ENCODE measurements around the gene NRG4. TPM values are rescaled to one million over a fixed set of nuclear protein-coding genes. Genes with fewer than 3 reads are reported as not detected.

Gene NRG4
- total RNA-seq, 1 experiment from 2014 or later = 1.0 TPM

GRCh38 chr15:75924576-75924975, 87.6 kb downstream of the NRG4 start:
- H4K20me1 ChIP-seq (ENCODE audit: insufficient read depth) = peaks cover 8% of the 10 kb centered on the region; the same call in 1 of the 2 replicates
- RAD21 ChIA-PET (ENCODE audit: low non-redundant PET in 1 of 2, low total read pairs in 2 of 2, uncharacterized antibody in 2 of 2, unreplicated experiment in 2 of 2) = no interaction called here

More at GRCh38 chr15:75924576-75924975, 87.6 kb downstream of the NRG4 start:
- TF ChIP-seq ELF1 (IDR thresholded peaks at IDR 0.05; ENCODE audit: borderline replicate concordance, low read depth) = no peak
- no peak for TF ChIP-seq CBX3 (IDR thresholded peaks at IDR 0.05; ENCODE audit: low read depth)
- TF ChIP-seq SP1 (IDR thresholded peaks at IDR 0.05; ENCODE audit: low read depth) = no peak
- no peak for TF ChIP-seq MAX (IDR thresholded peaks at IDR 0.05)
- no peak for TF ChIP-seq EZH2phosphoT487 (IDR thresholded peaks at IDR 0.05; ENCODE audit: borderline replicate concordance)
- no peak for TF ChIP-seq FOSL1 (IDR thresholded peaks at IDR 0.05; ENCODE audit: low read depth)
- no peak for TF ChIP-seq RAD21 (IDR thresholded peaks at IDR 0.05; ENCODE audit: low read depth)
- no peak for TF ChIP-seq POLR2A (IDR thresholded peaks at IDR 0.05; ENCODE audit: borderline replicate concordance, extremely low read depth, insufficient read depth, insufficient read length)
- TF ChIP-seq EZH2 (IDR thresholded peaks at IDR 0.05) = no peak
- TF ChIP-seq CEBPB (IDR thresholded peaks at IDR 0.05; ENCODE audit: low read depth) = no peak
- no peak for TF ChIP-seq CTCF (IDR thresholded peaks at IDR 0.05 in 2 of 3, conservative IDR thresholded peaks at IDR 0.05 in 1 of 3; ENCODE audit: borderline replicate concordance in 1 of 3, insufficient read depth in 1 of 3, low read depth in 2 of 3, low read length in 2 of 3)
- no peak for TF ChIP-seq EGR1 (IDR thresholded peaks at IDR 0.05; ENCODE audit: low read depth)
- TF ChIP-seq YY1 (IDR thresholded peaks at IDR 0.05; ENCODE audit: extremely low read depth, insufficient replicate concordance, low read depth, low read length) = no peak
- TF ChIP-seq SRF (IDR thresholded peaks at IDR 0.05; ENCODE audit: low read depth) = no peak
- no peak for TF ChIP-seq JUND (IDR thresholded peaks at IDR 0.05)
- no peak for TF ChIP-seq POLR2AphosphoS5 (IDR thresholded peaks at IDR 0.05; ENCODE audit: low read depth, low read length)
- no peak for TF ChIP-seq TCF7L2 (IDR thresholded peaks at IDR 0.05; ENCODE audit: borderline replicate concordance, extremely low read depth, insufficient read depth, insufficient read length)
- TF ChIP-seq REST (IDR thresholded peaks at IDR 0.05; ENCODE audit: low read depth) = no peak
- TF ChIP-seq ZFX (IDR thresholded peaks at IDR 0.05) = no peak
- Histone ChIP-seq H3K27ac (ENCODE audit: low read depth, low read length) (no peak overlapping the region), H3K27me3 (ENCODE audit: insufficient read depth, low read length) (no peaks in the 10 kb centered on the region), H3K4me1 (ENCODE audit: control insufficient read depth in 1 of 2, insufficient read depth in 2 of 2, low read length in 2 of 2) (no peaks in the 10 kb centered on the region), H2AFZ (ENCODE audit: low read depth, low read length, poor library complexity, severe bottlenecking) (no peak overlapping the region), H3K9me3 (ENCODE audit: control insufficient read depth in 1 of 2, insufficient read depth in 1 of 2, low read depth in 1 of 2, low read length in 2 of 2) (no peaks in the 10 kb centered on the region), H3K9me2 (ENCODE audit: insufficient read depth) (no peaks in the 10 kb centered on the region), H3K79me2 (ENCODE audit: insufficient read depth, low read length) (peaks cover 80% of the 10 kb centered on the region), H3K9ac (ENCODE audit: low read length) (no peak overlapping the region), H3K36me3 (ENCODE audit: control insufficient read depth in 1 of 2, insufficient read depth in 2 of 2, low read length in 2 of 2) (peaks cover 2 to 5% of the 10 kb centered on the region in 2 experiments; a peak in 2 of 4 replicates), H3K4me3 (replicated peaks in 1 of 2; ENCODE audit: low read depth in 1 of 2, low read length in 2 of 2) (no peak overlapping the region), H3K4me2 (ENCODE audit: low read length) (no peak overlapping the region)
- POLR2A ChIA-PET = no interaction called here
- no peak for DNase-seq (ENCODE audit: low read depth, low spot score)
- intact Hi-C loops (cut with micrococcal nuclease) = loop anchor here (5.0 kb wide), 1 partner anchor 192 kb away; no protein-coding TSS in a partner anchor
- ATAC-seq = no peak
- CTCF ChIA-PET = interaction anchor here (0.9 to 1.7 kb wide), 3 partner anchors 115 to 214 kb away, joined by 3 to 6 read pairs (median 4); no protein-coding TSS in a partner anchor
- BruUV-seq (replicated peaks) = no TSS peak

Data from HCT116 (cell line).